Esophagus muscularis mucosa (tissue), 3 donors: ENCODE results near the gene SLC6A11.

Experiments used
- POLR2A ChIP-seq: fragments of 450-650 bp; IDR thresholded peaks from one replicate; pipeline ENCODE4 v1.6.1; 2017; ENCODE audit warnings: antibody characterized with exemption, moderate library complexity, mild to moderate bottlenecking, low read depth
- TF ChIP-seq, protein P1 (sequence below), 3 experiments: fragments of 200-600 bp in 2 of 3; fragments of 450-650 bp in 1 of 3; sonication (generic) in 2 of 3; IDR thresholded peaks; one replicate each; pipeline ENCODE4 v1.5.1; 2017 to 2019; ENCODE audit warnings: antibody characterized with exemption in 3 of 3, mild to moderate bottlenecking in 2 of 3, moderate library complexity in 1 of 3

DNA sequence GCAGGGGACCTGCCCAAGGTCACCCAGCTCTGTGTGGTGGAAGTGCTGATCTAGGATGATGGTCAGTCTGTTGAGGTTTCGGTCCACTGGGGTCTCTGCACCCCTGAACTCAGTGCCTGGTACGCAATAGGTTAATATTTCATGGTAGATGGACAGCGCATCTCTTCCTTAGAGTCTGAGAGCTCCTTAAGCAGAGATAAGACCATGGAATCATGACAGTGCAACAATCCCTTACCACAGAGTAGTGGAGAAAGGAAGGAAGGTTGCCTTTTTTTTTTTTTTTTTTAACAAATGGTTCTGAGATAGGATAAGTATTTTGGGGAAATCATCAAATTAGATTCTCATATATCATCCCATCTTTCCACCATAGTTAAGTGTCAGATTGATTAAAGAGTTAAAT is 96.8 kb downstream of the SLC6A11 start:
- TF ChIP-seq, protein P1, sequence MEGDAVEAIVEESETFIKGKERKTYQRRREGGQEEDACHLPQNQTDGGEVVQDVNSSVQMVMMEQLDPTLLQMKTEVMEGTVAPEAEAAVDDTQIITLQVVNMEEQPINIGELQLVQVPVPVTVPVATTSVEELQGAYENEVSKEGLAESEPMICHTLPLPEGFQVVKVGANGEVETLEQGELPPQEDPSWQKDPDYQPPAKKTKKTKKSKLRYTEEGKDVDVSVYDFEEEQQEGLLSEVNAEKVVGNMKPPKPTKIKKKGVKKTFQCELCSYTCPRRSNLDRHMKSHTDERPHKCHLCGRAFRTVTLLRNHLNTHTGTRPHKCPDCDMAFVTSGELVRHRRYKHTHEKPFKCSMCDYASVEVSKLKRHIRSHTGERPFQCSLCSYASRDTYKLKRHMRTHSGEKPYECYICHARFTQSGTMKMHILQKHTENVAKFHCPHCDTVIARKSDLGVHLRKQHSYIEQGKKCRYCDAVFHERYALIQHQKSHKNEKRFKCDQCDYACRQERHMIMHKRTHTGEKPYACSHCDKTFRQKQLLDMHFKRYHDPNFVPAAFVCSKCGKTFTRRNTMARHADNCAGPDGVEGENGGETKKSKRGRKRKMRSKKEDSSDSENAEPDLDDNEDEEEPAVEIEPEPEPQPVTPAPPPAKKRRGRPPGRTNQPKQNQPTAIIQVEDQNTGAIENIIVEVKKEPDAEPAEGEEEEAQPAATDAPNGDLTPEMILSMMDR (IDR thresholded peaks at IDR 0.05): no peak
- TF ChIP-seq POLR2A: no peak
